ENCODE data around the gene ZNF319.

ZNF319 gene

DNA sequence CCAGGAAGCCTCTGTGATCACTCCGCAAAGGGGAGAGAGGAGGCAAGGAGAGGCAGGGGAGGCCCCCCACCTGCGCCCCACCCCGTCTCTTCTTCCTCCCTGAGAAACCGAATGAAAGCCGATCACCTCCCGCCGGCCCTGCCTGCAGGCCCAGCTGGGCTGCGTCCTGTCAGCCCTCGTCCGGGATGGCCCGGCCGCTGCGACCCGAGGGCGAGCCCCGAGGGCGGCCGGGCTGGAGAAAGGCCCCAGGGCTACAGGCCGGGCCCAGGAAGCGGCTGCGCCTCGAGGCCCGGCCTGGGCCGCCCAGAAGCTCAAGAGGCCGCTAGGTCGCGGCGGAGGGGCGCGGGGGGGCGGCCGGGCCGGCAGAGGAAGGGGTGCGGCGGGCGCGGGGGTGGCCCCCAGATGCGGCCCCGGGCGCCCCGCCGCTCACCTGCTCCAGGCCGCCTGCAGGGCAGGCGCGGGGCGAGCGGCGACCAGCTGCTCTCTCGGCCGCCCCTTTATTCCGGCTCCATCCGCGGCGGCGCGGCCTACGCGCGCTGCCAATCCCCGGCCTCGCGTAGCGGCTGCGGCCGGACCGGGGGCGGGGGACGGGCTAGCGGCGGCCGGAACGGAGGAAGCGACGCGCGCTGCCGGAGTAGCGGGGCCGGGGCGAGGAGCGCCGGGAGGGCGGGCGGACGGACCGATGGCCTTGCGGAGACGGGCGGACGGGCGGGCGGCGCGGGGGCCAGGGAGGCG lies at the start of gene ZNF319:
ZNF319 (minus strand) TSS at position 702 of the 735 bp plus-strand sequence. CDS start 2,407 bp downstream, outside the sequence.
- DNase-seq: no peak

DNA sequence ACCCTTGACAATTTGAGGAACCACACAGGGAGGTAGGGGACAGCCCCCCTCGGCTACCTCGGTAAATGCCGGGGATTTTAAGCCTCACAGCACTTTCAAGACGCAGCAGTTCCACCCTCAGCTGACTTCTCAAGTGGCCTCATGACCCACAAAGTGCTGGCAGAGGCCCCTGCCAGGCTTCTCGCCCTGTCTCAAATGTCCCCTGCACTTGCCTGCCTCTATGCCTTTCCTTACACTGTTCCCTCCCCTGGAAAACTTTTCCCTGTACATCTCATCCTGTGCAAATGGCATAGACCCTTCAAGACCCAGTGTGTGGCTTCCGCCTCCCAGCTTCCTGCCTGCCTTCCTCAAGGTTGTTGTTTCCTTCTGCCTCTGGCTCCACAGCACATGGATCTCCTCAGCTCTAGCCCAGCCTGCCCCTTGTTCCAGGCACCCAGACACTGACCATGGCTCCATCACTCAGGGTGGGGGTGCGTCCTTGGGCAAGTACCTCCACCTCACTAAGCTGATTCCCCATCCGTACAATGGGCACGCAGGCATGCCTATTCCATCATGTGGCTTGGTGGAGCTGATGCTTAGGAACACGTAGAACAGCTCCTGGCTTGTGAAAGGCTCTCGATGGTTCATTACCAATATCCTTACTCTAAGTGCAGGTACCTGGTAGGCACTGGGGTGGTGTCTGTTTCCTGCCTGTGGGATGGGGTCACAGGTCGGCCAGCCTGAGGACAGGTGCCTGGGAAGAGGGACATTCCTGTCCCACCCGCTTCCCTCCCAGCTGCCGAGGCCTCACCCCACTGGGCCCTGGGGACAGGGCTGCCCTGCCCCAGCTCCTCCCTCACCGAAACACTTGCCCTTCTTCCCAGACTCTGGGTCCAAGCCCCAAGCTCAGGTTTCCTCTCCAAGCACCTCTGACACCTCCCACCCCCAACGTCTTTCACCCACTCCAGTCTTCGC lies 49.0 kb upstream of the ZNF319 start:
- DNase-seq: no peak

- no peak for DNase-seq
Observed at GRCh38 chr16:58048494-58049231, 48.2 kb upstream of the ZNF319 start.

DNA sequence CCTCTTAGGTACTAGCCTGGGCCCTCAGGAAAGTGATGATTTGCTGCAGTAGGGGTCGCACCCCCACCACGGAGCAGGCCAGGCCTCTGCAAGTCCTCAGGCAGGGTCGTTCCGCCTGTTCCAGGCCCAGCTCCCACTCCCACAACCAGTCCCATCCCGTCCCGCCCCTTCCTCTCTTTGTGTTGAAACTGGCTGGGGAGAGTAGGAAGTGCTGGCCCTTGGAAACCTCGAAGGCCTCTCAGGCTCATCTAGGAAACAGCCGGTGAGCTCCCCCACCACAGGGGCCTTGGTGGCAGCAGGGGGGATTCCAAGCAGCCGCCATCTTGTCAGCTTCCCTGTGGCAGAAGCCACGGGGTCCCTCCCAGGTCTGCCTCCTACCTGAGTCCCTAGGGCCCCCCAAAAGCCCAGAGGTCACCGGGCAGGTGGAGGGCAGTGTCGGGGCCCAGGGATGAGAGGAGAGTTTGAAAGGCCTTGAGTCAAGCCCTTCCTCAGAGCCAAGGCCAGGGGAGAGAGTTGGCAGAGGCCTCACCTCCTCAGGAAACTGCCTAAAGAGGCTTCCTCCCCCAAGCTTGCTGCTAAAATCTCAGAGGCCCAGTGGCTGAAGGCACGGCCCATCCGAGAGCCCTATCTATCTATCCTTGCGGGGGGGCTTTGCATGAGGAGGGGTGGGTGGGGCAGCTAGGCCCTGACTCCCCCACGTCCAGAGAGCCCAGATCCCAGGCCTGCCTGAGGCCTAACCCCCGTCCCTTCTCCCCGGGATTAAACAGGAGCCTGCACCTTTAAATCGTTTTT lies 47.3 kb upstream of the ZNF319 start:
- no peak for DNase-seq

GRCh38 chr16:58046936-58047335 lies 46.5 kb upstream of the ZNF319 start:
- no peak for DNase-seq

DNA sequence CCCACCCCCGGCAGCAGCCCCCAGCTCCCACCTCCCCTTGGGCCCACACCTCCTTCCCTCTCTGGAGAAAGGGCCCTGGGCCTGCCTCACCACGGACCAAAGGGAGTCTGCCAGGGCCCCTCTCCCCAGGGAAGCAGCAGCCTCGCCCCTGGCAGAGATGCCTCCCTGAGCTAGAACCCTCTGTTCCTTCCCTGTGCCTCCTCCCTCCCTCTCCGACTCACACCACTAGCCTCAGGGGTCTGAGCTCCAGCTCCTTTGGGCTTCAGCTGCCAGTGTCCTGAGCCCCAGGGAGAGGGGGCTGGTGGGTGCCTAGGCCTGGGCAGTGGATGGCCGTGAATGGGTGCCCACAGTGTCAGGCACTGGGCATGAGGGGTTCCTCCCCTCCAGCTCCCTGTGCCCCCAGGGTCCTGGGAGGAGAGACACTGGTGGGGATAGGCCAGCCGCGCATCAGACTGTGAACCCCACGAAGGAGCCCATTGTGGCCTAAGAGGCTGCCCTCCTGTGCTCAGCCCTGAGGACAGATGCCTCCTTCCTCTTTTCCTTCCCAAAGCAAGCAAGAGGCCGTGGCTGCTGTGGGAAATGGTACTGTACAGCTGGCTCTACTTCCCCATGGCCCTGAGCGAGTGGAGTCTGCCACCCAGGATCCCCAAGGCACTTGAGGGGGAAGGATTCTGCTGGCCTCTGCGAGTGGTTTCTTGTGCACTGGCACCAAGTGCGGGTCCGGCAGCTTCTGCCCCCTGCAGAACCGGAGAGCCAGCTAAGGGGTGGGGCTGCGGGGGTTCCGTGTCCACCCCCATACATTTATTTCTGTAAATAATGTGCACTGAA lies 45.8 kb upstream of the ZNF319 start:
- peak; percentile 90 for DNase-seq

GRCh38 chr16:58045096-58045495 lies 44.6 kb upstream of the ZNF319 start:
- no peak for DNase-seq

- no peak for DNase-seq
Observed at GRCh38 chr16:58044266-58045019, 44.0 kb upstream of the ZNF319 start.

GRCh38 chr16:58043571-58044155 lies 43.2 kb upstream of the ZNF319 start:
- no peak for DNase-seq

GRCh38 chr16:58042886-58043515 lies 42.5 kb upstream of the ZNF319 start:
- no peak for DNase-seq

DNA sequence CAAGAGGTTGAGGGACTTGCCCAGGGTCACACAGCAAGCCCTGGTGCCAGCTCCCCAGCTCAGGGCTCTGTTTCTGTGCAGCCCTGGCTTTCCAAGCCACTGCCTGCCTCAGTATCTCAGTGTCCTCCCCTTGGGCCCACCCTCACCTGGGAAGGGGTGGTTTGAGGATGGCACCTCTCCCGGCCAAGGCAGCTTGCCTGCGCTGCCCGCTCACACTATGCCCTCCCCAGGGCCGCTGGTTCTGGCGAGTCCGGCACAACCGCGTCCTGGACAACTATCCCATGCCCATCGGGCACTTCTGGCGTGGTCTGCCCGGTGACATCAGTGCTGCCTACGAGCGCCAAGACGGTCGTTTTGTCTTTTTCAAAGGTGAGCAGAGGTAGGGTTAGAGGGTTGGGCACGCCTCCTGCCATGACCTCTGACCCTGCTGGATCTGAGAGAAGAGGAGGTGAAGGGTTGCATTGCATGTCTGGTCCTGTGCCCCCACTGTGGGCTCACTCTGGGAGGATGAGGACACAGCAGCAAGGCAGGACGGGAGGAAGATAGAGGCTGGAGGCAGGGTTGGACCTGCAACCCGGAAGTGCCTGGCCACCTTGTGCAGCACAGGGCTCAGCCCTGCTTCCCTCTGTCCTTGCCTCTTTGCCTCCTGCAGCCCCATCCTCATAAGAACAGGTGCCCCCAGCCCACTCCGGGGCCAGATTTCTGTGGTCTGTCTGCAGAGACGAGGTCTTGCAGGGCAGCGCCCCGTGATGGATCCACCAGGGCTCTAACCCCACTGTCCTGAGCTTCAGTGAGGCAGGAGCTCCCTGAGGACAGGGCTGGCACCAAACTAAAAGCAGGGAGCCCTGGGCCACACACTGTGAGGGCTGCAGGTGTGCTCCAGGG lies 41.8 kb upstream of the ZNF319 start:
- no peak for DNase-seq

DNA sequence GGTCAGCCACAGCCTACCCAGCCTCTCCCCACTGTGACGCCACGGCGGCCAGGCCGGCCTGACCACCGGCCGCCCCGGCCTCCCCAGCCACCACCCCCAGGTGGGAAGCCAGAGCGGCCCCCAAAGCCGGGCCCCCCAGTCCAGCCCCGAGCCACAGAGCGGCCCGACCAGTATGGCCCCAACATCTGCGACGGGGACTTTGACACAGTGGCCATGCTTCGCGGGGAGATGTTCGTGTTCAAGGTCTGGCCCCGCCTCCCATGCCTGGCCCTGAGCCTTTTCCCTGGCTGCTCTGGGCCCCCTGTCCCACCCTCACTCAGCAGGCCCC lies 41.1 kb upstream of the ZNF319 start:
- DNase-seq: no peak

GRCh38 chr16:58040945-58041627 lies 40.6 kb upstream of the ZNF319 start:
- peak; percentile 34 for DNase-seq

GRCh38 chr16:58040496-58040846 lies 40.0 kb upstream of the ZNF319 start:
- no peak for DNase-seq

- no peak for DNase-seq
Observed at GRCh38 chr16:58039829-58040495, 39.5 kb upstream of the ZNF319 start.

GRCh38 chr16:58038219-58038641 lies 37.8 kb upstream of the ZNF319 start:
- no peak for DNase-seq

GRCh38 chr16:58037365-58038057 lies 37.0 kb upstream of the ZNF319 start:
- DNase-seq: no peak

Data from MV-4-11 (cell line).